OCI-LY3 (cell line): ENCODE results near the gene PLXDC2.

Experiments
- H2AFZ ChIP-seq: fragments of 200-600, 300-600 bp; shearing (Covaris generic); 2 replicates; pipeline ENCODE4 v1.6.0; 2014; ENCODE audit warnings: antibody characterized with exemption, low read depth, low read length
- H3K27ac ChIP-seq: fragments of 200-600, 300-600 bp; sonication (generic); 2 replicates; pipeline ENCODE4 v1.5.1; 2014; ENCODE audit warnings: mild to moderate bottlenecking, low read length, moderate library complexity, mixed read lengths
- H3K27me3 ChIP-seq: fragments of 200-600, 300-600 bp; sonication (generic); 2 replicates; pipeline ENCODE4 v1.6.1; 2014; ENCODE audit warnings: low read depth, low read length, mixed read lengths
- H3K36me3 ChIP-seq: fragments of 200-600, 300-600 bp; sonication (generic); replicated peaks from 2 replicates; pipeline ENCODE3; 2014; ENCODE audit warnings: low read depth, low read length, mixed read lengths
- H3K4me1 ChIP-seq: fragments of 300-600, 200-600 bp; sonication (generic); 2 replicates; pipeline ENCODE4 v1.6.1; 2014; ENCODE audit warnings: low read length, mixed read lengths
- H3K4me2 ChIP-seq: fragments of 200-600, 300-600 bp; sonication (generic); 2 replicates; pipeline ENCODE4 v1.6.1; 2014; ENCODE audit warnings: low read length, mixed read lengths
- H3K4me3 ChIP-seq: fragments of 300-600, 200-600 bp; sonication (generic); 2 replicates; pipeline ENCODE4 v1.5.1; 2014; ENCODE audit warnings: antibody characterized with exemption, mild to moderate bottlenecking, low read length, moderate library complexity
- H3K79me2 ChIP-seq: fragments of 300-600, 200-600 bp; shearing (Covaris generic); 2 replicates; pipeline ENCODE4 v1.6.1; 2014; ENCODE audit warnings: mild to moderate bottlenecking, low read length, mixed read lengths
- H3K9ac ChIP-seq: fragments of 300-600, 200-600 bp; shearing (Covaris generic); 2 replicates; pipeline ENCODE4 v1.6.0; 2014; ENCODE audit warnings: mild to moderate bottlenecking, low read length, moderate library complexity
- H3K9me3 ChIP-seq: fragments of 200-600, 300-600 bp; shearing (Covaris generic); 2 replicates; pipeline ENCODE4 v1.6.1; 2014; ENCODE audit warnings: low read length, mixed read lengths; ENCODE audit not compliant: insufficient read depth
- H4K20me1 ChIP-seq: fragments of 200-600, 300-600 bp; sonication (generic); 2 replicates; pipeline ENCODE4 v1.6.1; 2016; ENCODE audit warnings: low read length, mixed read lengths; ENCODE audit not compliant: insufficient read depth
- EZH2phosphoT487 ChIP-seq: fragments of 200-600 bp; shearing (Covaris generic); IDR thresholded peaks from 2 replicates; pipeline ENCODE4 v1.6.1; 2018; ENCODE audit warnings: antibody characterized with exemption, mixed run types, low read depth
- TF ChIP-seq, protein P1 (sequence below): fragments of 200-600, 300-600 bp; sonication (generic); IDR thresholded peaks from 2 replicates; pipeline ENCODE4 v1.5.1; 2014; ENCODE audit warnings: antibody characterized with exemption, low read length, low read depth

PLXDC2 gene

DNA sequence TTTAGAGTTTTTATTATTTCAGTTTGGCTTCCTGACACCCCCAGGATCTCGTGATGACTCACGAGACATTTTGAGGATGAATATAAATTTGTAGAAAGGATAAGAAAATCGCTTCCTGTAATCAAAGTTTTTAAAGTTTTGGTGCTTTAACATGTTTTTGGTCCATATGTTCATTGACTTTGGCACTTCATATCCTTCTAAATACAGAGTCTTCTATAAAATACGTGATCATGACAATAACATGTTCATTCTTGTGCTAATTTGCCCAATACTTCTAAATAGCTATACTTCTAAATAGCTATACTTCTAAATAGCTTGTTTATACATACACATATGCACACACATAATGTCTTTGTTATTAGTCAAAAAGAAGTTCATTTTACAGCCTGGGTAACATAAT, 341.9 kb downstream of the PLXDC2 start:
- Histone ChIP-seq H3K4me2 (no peak overlapping the region), H3K27ac (no peak overlapping the region), H2AFZ (no peak overlapping the region), H3K9ac (no peak overlapping the region), H3K79me2 (no peaks in the 10 kb centered on the region), H3K4me3 (no peak overlapping the region), H3K4me1 (no peaks in the 10 kb centered on the region), H3K36me3 (no peaks in the 10 kb centered on the region), H3K27me3 (no peaks in the 10 kb centered on the region), H4K20me1 (no peaks in the 10 kb centered on the region), H3K9me3 (no peaks in the 10 kb centered on the region)
- TF ChIP-seq, protein P1, sequence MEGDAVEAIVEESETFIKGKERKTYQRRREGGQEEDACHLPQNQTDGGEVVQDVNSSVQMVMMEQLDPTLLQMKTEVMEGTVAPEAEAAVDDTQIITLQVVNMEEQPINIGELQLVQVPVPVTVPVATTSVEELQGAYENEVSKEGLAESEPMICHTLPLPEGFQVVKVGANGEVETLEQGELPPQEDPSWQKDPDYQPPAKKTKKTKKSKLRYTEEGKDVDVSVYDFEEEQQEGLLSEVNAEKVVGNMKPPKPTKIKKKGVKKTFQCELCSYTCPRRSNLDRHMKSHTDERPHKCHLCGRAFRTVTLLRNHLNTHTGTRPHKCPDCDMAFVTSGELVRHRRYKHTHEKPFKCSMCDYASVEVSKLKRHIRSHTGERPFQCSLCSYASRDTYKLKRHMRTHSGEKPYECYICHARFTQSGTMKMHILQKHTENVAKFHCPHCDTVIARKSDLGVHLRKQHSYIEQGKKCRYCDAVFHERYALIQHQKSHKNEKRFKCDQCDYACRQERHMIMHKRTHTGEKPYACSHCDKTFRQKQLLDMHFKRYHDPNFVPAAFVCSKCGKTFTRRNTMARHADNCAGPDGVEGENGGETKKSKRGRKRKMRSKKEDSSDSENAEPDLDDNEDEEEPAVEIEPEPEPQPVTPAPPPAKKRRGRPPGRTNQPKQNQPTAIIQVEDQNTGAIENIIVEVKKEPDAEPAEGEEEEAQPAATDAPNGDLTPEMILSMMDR: no peak
- TF ChIP-seq EZH2phosphoT487: no peak

DNA sequence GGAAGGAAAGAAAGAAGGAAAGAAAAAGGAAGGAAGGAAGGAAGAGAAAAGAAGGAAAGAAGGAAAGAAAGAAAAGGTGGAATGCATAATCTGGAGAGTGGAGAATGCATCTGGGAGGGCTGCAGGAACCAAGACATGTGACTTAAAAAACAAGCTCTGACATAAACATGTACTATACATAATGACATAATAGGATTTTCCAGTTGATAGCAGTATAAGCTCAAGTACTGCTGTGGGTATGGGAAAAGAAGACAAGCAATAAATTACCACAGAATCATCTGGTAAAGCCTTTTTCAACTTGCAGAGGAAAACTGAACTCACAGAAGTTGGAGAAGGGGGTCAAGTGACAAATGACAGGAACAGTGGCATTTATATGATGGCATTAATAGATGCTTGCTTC, 345.9 kb downstream of the PLXDC2 start:
- Histone ChIP-seq H3K9ac (no peak overlapping the region), H3K4me2 (no peak overlapping the region), H4K20me1 (no peaks in the 10 kb centered on the region), H2AFZ (no peak overlapping the region), H3K4me3 (no peak overlapping the region), H3K27me3 (no peaks in the 10 kb centered on the region), H3K27ac (no peak overlapping the region), H3K79me2 (no peaks in the 10 kb centered on the region), H3K36me3 (no peaks in the 10 kb centered on the region), H3K4me1 (no peaks in the 10 kb centered on the region), H3K9me3 (no peaks in the 10 kb centered on the region)
- no peak for TF ChIP-seq EZH2phosphoT487
- TF ChIP-seq, protein P1: no peak

DNA sequence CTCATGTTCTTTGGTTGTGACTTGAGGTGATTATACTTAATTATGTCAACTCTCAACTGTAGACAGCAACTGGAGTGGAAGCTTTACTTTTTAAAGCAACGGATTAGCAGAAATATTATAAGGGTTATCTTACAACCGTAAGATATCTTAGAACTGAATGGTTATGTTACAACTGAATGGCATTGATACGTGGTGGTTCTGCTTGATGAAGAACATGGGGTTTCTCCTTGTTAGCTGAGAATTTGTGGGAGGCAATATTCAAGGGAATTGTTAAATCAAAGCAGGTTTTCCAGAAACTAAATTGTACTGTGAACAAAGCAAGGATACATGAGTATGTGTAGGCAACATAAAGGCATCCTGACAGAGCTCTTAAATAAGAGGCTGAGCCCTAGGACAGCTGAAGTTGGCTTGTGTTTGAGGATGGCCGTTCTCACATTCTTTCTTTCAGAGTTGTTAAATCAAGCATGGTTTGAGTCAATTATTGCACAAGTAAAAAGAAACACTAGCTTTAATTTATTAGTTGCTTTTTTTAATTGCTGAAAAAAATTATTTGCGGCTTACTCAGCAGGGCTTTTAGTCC, 350.0 kb downstream of the PLXDC2 start:
- no peaks in the 10 kb centered on the region for H3K9me3 ChIP-seq
- no peak overlapping the region for H3K27ac ChIP-seq
- no peak for TF ChIP-seq EZH2phosphoT487
- TF ChIP-seq, protein P1: no peak
- no peaks in the 10 kb centered on the region for H3K79me2 ChIP-seq
- no peaks in the 10 kb centered on the region for H3K36me3 ChIP-seq
- H3K4me3 ChIP-seq: no peak overlapping the region
- H2AFZ ChIP-seq: no peak overlapping the region
- H3K9ac ChIP-seq: no peak overlapping the region
- H4K20me1 ChIP-seq: no peaks in the 10 kb centered on the region
- no peak overlapping the region for H3K4me2 ChIP-seq
- H3K27me3 ChIP-seq: no peaks in the 10 kb centered on the region
- no peaks in the 10 kb centered on the region for H3K4me1 ChIP-seq

DNA sequence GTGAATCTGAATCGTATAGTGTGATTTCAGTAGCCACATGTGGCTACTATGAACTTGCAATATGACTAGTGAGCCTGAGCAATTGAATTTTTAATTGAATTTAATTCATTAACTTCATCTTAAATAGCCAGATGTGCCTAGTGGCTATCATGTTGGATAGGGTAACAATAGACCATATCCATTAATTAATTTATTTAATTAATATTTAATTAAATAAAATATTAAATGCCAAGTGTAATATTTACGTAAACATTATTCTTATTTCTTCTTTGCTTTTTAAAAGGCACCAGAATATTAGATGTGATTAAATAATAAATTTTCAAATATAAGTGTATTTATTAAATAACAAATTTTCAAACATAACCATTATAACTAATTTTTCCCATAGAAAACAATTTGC, 354.4 kb downstream of the PLXDC2 start:
- no peak overlapping the region for H2AFZ ChIP-seq
- H3K27me3 ChIP-seq: no peaks in the 10 kb centered on the region
- H3K9ac ChIP-seq: no peak overlapping the region
- no peak overlapping the region for H3K4me3 ChIP-seq
- no peak overlapping the region for H3K4me2 ChIP-seq
- H3K4me1 ChIP-seq: no peaks in the 10 kb centered on the region
- no peaks in the 10 kb centered on the region for H4K20me1 ChIP-seq
- H3K79me2 ChIP-seq: no peaks in the 10 kb centered on the region
- TF ChIP-seq, protein P1: no peak
- no peak for TF ChIP-seq EZH2phosphoT487
- no peaks in the 10 kb centered on the region for H3K9me3 ChIP-seq
- H3K36me3 ChIP-seq: no peaks in the 10 kb centered on the region
- H3K27ac ChIP-seq: no peak overlapping the region
